CD4-positive, alpha-beta T cell treated with Interleukin-17A for 4 hours (primary cell): ENCODE measurements around the gene FAM83C.
A peak's percentile ranks its signal among the peaks of the same experiment; 100 is the strongest.

Experiments
- DNase-seq: peaks from one replicate; pipeline ENCODE4 v3.0.0-alpha.2; 2020; ENCODE audit warnings: mixed read lengths

The FAM83C gene

DNA sequence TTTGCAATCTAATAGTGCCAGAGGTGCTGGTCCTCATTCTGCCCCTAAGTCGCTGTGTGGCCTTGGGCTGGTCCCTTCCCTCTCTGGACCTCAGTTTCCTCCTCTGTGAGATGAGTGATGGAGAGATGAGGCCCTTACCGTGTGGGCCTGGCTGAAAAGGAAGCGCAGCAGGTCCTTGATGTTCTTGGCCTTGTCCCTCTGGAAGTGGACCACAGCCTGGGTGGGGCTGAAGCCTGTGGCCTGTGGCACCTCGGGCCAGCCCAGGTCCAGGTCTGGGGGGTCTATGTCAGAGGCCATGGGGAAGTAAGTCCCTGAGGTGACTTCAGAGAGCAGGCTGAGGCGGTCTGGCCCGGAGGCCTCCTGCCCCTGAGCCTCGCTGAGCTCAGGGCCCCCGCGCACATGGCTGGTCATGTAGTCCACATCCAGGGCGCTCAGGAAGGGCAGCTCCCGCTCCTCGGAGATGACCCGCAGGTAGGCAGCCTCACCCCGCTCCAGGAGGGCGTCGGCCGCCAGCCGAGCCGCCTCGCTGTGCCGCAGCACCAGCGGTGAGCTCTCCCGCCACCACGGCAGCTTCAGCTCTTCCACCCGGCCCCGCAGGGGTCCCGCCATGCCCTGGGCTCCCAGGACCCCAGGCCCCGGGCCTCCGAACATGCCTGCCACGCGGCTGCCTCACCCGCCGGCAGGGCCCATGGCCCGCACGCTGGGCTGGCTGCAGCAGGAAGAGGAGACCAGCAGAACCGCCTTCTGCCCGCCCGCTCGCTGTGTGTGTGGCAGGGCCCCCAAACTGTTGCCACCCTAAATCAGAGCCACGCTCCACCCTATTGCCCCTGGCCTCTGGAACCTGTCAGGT, at the start of gene FAM83C:
TSS of gene FAM83C (minus strand) at position 772 of the 850 bp plus-strand sequence. CDS start at position 651, 121 bp downstream.
- DNase-seq: no peak

DNA sequence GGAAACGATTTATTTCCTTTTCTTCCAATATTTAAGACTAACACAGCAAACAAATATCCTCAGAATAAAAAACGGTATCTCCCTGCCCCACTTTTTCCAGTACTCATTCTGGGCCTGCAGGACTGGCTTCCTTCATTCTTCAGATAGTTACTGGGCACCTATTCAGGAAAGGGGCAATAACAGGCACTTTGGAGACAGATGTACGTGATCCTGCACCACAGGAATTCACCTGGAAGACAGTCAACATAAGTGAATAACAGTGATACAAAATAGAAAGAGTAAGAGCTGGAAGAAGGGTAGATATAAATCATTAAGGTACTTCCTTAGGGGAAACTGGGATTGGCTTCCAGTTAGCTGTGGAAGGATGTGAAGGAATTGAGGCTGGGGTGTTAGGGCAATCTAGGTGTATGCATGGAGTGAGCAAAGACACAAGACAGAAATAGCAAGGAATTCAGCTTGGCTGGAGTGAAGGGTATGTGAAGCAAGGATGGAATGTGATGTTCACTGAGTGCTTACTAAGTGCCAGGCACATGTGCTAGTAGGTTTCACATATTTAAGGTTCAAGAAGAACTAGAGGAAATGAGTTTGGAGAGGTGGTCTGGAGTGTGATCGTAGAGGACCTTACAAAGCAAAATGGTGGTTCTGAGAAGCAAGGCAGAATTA, 49.3 kb upstream of the FAM83C start:
- no peak for DNase-seq

DNA sequence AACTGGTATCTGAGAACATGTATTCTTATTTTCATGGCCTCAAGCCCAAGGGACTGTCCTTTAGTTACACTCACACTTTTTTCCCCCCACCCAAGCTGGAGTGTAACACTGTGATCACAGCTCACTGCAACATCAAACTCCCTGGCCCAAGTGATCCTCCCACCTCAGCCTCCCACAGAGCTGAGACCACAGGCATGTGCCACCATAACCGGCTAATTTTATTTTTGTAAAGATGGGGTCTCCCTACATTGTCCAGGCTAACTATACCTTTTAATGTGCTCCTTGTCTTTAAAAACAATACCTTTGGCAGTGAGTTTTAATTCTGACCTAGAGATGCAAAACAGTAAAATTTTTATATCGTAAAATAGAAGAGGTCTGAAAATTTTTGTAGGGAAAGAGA, 48.2 kb upstream of the FAM83C start:
- DNase-seq: no peak

DNA sequence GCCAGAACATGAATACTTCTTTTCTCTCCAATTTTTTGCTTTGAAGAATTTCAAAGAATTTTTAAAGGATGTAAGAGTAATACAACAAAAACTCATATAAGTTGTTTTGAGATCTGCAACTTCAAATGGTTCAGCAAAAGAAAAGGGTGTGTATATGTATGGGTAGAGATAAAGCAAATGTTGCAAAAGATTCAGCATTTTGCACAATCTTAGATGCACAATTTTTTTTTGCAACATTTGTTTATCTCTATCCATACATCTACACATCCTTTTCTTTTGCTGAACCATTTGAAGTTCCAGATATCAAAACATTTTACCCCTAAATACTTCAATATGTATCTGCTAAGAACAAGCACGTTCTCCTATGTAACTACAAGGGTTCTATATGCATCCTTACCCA, 47.4 kb upstream of the FAM83C start:
- DNase-seq: no peak

DNA sequence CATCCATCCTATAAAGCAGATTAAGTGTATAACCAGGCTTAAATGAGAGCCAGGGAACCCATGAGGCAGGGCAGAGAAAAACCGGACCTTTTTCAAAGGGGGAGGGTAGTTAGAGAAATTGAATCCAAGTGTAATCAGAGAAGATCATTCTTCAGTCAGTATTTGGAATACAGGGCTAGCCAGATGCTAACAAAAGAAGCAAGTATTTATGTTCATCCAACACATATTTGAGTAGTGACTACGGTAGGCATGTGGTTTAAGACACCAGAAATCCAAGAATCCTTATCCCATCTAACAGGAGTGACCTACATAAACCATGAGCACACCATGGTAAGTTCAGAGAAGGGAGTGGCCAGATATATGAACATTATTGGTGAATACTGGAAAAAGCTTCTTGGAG, 46.8 kb upstream of the FAM83C start:
- no peak for DNase-seq

DNA sequence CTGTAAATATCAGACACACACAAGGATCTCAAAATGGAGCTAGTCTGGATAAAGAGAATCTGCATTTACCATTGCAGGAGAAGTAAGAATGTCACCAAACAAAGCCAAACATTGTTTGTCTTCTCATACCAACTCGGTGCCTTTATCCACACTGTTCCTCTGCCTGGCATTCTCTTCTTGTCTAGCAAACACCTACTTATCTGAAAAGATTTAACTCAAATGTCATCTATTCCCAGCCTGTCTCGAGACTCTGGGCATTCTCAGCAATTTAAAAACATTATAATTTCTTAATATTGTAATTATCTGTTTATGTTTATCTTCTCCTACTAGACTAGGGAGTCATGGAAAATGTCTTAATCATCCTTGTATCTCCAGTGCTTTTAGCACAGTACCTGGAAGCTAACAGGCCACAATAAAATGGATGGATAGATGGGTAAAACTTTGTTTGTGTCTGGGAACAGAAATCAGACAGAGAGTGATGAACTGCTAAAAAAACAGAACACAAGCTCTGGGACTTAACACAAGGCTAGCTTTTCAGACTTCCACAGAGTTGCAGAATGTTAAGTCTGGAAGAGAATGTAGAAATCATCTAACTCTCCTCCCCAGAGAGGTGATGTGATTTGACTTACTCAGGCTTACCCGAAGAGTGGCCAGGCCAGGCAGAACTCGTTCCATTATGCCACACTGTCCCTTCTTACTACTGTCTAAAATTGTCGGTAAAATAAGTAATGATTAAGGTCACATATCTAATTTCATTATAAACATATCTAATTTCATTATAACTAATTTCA, 42.3 kb upstream of the FAM83C start:
- no peak for DNase-seq

DNA sequence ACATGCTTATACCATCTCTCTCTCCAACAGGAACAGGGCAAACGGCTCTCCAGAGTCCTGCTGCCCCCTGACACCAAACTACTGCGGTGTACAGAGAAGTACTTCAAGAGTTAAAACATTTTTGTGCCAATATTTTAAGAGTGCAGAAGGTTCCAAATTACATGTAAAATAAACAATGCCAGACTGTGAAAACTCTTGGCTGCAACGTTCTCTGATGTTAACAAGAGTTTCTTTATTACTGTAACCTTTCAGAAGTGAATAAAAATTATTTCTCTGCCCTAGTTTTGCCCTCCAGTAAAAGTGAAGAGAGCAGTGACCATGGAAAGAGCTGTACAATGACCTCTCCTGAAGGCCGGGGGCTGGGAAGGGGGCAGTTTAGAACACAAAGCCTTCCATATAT, 41.4 kb upstream of the FAM83C start:
- DNase-seq: no peak

DNA sequence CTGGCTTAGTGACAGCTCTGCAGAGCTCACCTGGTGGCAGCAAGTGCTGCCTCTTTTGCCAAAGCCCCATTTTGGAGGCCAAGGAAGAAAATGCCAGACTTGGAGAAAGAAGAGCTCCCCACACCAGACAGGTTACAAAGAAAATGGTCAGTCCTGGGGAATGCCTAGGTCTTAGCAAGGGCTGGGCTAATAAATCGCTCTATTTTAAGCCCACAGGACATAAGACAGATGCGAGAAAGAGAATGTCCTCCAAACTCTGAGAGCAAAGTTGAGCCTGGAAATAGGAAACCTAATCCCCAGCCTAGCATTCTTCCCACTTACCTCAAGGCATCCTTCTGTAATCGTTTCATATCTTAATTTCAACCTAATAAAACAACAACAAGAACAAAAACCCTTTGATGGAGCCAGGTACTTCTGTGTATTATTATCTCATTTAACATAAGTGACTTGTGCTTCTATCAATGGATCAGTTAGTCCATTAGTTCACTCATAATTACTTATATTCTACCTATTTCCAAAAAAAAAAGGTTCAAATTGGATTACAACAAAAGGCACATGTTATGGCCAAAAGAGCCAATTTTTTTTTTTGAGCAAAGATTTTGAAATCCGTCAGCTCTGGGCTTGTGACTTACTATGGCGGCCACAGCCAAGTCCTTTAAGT, 40.4 kb upstream of the FAM83C start:
- no peak for DNase-seq

DNA sequence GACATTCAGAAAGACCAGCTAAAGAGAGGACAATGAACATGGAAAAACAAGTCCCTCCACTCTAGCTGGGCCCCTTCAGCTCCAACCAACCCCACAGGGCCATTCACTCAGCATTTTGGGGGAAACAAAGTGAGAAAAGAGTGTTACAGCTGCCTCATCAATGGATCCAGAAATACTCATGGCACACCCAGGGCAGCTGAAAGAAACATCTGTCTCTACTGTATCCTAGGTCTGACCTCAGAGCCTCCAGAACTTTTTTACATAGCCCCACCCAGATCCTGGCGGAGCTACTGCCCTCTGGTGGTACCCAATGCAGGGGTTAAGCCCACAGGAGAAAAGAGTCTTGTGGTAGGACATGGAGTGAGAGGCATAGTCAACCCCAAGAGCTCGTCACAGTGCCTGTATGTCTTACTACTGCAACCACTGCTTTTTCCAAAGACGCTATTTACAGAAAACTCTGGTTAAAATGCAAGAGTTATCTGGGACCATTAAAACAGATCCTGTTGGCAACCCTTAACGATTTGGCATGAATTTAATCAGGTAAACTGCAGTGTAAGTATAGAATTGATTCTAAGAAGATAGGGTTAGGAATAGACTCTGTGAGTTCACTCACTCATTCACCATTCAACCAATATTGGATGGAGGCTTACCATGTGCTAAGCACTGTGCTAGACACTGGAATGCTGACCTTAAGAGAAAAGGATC, 37.4 kb upstream of the FAM83C start:
- DNase-seq: peak; percentile 34

DNA sequence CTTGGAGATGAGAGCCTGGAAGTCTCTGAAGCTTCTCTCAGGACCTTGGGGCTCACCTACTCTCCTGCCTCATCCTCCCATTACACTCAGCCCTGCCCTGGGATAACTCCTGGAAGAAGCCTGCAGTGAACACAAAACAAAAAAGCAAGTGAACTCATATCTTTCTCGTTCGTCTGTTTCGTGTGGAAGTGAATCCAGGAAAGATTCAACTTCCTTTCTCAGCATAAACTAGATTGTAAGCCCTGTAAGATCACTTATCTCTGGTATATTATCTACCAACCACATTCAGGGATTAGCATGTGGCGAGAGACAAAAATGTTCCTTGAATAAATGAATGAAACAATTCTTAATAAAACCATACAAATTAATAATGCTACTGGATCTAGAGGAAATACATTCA, 36.5 kb upstream of the FAM83C start:
- DNase-seq: no peak

DNA sequence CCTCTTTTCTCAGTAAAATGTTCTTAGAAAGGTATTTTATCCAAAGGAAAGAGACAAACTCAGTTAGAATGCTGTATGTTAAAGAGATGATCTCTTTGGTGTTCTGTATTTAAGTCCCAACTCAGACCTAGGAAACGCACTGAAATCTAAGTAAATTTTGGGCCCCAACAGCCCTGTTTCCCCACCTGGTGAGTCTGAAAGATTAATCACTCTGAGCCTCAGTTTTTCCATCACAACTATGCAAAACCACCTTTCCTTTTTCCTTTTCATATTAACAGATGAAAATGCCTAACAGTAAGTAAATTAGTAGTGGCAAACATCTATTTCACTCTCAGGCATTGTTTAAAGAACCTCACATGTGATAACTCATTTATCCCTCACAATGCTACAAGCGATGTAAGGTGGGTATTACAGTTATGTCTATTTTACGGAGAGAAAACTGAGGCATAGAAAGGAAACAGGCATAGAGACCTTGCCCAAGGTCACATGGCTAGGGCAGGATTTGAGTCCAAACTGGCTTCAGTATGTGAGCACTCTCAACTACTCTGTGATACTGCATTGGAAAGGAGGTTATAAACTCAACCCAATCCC, 36.0 kb upstream of the FAM83C start:
- DNase-seq: no peak

DNA sequence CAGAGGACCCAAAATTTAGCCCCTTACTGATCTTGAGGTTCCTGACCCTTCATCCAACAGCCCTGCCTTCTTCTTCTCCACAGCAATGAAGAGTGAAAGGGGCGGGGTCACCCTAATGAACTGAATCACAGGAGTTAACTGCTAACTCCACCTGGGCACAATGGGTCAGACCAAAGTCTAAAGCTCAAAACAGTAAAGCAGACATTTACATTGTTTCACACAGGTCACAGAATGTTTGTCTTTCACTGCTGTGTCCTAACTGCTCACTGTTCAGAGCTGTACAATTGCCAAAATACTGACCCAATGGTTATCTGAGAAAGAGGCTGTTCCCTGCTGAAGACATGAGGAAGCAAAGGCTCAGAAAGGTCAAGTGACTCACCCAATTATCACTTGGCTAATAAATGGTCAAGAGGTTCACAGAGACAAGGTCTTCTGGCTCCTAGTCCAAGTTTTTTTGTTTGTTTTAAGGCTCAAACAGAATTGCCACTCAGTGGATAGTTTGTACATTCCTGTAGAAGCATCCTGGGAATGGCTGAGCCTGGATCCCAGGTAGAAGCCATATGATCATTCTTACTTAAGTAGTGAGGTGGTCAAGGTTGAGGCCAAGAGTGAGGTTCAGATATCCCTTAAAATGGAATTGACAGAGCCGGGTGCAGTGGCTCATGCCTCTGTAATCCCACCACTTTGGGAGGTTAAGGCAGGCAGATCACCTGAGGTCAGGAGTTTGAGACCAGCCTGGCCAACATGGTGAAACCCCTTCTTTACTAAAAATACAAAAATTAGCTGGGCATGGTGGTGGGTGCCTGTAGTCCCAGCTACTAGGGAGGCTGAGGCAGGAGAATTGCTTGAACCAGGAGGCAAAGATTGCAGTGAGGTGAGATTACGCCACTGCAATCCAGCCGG, 35.1 kb upstream of the FAM83C start:
- DNase-seq: no peak

DNA sequence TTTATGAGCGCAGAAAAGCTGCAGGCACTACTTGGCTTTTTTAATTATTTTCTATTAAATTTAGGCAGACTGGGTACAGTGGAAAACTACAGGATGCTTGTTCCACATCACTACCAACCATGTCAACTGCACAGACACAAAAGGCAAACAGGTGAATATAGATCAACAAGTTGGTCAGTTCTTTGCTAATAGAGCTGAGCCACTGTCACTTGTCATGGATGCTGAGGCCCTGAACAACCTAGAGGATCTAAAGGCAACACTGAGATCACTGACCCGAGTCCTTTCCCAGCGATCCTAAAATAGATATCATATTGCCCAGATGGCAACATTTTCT, 34.5 kb upstream of the FAM83C start:
- no peak for DNase-seq

DNA sequence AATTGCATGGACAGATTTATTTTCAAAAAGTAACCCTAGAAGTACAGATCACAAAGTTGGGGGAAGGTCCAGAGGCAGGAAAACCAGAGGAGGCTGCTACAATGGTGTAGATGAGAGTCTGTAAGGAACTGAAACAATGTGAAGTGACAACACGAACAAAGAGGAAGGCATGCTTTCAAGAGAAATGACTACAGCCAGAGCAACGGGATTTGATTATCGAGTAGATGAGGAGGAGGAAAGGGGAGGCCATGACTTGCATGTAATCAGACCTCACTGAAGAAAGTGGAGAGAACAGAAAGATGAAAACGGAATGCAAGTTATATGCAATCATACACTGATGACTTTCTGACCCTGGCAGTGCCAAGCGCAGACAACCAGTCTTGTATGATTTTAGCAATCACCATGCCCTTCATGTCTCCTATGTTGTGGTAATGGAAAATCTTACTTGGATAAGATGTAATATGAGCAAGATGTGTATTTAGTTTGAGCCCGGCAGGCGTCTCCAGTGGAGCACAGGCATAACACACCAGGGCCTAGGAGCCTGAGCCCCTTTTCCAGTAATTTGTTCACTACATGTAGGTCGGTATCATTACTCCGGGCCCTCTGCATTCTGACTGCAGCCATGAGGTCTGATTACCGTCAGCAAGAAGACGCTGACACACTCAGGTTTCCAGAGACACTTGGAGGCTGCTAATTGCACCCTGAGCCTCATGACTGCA, 34.0 kb upstream of the FAM83C start:
- DNase-seq: no peak

DNA sequence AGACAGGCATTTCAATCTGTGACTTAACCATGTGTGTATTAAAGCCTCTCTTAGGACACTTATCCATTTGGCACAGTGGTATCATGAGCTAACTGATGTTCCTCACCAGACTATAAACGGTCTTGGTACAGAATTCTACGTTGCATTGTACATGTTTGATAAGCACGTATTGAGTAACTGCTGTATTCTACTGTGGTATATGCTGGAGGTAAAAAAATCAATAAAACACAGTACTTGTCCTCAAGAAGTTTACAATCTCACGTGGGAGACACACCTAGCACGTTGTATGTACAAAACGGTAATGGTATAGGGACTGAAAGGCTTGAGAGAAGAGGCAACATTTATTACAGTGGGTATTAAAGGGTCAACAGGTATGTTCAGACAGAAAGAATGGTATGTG, 33.2 kb upstream of the FAM83C start:
- no peak for DNase-seq

DNA sequence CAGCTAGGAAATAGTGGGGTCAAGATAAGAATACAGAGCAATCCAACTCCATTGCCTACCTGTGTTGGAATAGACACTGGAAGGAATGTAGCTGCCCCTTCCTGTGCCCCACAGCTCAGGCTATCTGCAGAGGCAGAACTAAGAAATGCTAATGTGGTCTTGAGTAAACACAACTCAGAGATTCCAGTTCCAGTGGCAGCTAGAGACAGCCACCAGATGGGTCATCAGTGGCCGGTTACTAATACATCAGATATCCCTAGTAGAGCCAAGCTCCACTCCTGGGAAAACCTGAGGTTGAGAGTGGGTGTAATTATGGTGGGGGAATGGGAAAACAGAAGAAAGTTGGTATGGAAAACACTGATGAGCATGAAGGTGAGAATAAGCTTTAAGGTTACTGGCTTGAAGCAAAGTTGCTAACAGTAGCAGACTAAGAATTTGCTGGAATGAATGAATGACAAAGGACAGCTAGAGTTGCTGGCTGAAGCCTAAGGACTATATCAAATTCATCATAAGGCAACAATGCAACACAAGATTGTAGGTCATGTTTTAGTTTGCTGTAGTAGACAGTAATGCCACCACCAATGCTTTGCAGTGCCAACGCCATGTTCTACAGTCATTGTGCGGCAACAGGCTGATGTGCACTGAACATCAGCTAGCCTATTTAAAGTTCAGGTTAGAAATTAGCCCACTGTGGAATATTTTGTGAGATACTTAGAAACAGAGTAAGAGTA, 28.3 kb upstream of the FAM83C start:
- no peak for DNase-seq

DNA sequence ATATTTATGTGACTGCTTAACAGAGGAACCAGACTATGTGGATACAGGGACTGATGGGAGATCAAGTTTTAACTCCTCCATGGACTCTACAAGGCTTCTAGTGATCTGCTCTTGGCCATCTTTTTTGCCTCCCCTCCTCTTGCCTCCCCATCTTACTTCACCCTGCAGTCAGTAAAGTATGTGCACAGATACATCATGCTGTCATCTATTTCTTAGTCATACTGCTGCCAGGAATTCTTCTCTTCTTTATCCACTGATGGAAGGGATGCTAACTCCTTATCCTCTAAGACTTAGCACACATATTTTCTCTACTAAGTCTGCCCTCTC, 27.6 kb upstream of the FAM83C start:
- no peak for DNase-seq

DNA sequence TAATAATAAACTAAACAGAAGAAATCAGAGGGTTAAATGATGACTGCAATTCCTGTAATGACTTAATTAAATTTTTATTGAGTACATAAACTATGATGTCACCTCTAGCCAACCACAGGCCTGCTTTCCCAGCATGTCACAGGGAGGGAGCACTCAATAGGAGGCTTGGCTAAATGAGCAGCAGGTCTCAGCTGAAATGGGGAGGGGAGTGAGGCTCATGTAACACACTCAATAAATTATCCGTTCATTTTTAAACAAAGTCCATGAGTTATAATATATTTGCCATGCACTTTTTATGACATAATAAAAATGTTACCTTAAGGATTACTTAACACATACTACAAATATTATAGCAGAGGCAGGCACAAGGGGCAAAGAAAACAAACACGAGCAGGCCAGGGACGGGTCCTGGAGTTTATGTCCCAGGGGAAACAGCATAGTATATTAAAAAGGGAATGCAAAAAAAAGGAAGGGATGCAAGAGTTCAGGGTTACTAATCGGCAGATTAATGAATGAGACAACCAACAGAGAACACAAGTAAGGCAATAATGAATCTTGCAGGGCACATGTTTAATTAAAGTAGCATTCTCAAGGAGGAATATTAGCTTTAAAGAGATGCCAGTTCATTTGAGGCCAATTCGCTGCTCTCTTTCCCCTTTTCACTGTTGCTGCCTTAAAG, 27.1 kb upstream of the FAM83C start:
- no peak for DNase-seq

DNA sequence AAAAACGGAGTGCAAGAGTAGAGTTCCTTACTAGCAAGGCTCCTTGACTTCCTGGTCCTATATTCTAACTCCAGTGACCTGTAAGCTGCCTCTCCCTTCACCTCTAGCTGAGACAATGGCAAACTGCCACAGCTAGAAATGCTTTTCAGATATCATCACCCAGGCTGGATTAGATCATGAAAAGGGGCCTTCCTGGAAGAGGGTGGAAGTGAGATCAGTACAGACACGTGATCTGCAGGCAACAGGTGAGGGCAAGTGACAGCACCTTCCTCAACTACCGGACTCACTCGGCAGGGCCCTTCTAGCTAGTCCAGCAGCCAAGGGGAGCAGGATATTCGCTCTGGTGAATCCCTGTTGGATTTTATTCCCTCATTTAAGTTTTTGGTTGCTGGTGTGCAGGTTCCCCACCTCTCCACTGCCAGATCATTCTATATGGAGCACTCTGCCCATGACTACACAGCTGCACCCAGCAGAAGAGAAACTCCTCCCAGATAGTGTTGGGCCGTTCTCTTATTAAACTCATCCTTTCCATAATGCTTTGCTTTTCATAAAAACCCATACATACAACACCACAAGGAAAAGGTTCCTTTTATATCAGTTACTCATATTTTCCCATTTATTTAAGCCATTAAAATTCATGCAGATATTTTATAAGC, 26.4 kb upstream of the FAM83C start:
- no peak for DNase-seq
